A549 (cell line): ENCODE measurements around the gene EVA1C.
"Not testable (repeated sequence)": the region's sequence is repeated elsewhere in the genome, so short reads cannot be mapped to it uniquely, and the experiment has no call there.

Experiments used
- BCL3 ChIP-seq: fragments of >200 bp; sonication (Bioruptor Twin); formaldehyde crosslinking; IDR thresholded peaks from 3 replicates; pipeline ENCODE4 v1.6.1; 2016
- CBX8 ChIP-seq: fragments of 200-600 bp; sonication (generic); IDR thresholded peaks from 2 replicates; pipeline ENCODE4 v1.6.1; 2016
- CTCF ChIP-seq: fragments of >200 bp; sonication (Bioruptor Twin); formaldehyde crosslinking; IDR thresholded peaks from 3 replicates; pipeline ENCODE4 v1.5.1; 2016
- EHF ChIP-seq: fragments of 250-450 bp; sonication (Bioruptor Pico); IDR thresholded peaks from 2 replicates; pipeline ENCODE4 v1.5.0; 2020; ENCODE audit warnings: mild to moderate bottlenecking
- ELK1 ChIP-seq: fragments of 150-350 bp; IDR thresholded peaks from 2 replicates; pipeline ENCODE4 v1.6.1; 2014; ENCODE audit warnings: low read depth, mild to moderate bottlenecking, low read length
- EP300 ChIP-seq, 2 experiments: fragments of >200 bp; sonication (Bioruptor Twin); formaldehyde crosslinking; IDR thresholded peaks; 2 replicates in 1 of 2; 3 replicates in 1 of 2; pipeline ENCODE4 v1.6.1; 2016 to 2017
- MAFK ChIP-seq: fragments of 450-650 bp; IDR thresholded peaks from 2 replicates; pipeline ENCODE4 v1.6.1; 2014; ENCODE audit not compliant: partially characterized antibody
- MYC ChIP-seq: IDR thresholded peaks from 2 replicates; pipeline ENCODE4 v1.6.1; 2012; ENCODE audit warnings: mild to moderate bottlenecking, inconsistent platforms, low read length, improper control_type of control experiment, borderline replicate concordance
- NR3C1 ChIP-seq: fragments of >200 bp; sonication (Bioruptor Twin); formaldehyde crosslinking; IDR thresholded peaks from 3 replicates; pipeline ENCODE4 v1.6.1; 2017
- POLR2A ChIP-seq: IDR thresholded peaks from 2 replicates; pipeline ENCODE4 v1.6.1; 2012; ENCODE audit warnings: mild to moderate bottlenecking, low read length
- RAD21 ChIP-seq, 2 experiments: fragments of >200 bp in 1 of 2; sonication (Bioruptor Twin) in 1 of 2; formaldehyde crosslinking in 1 of 2; IDR thresholded peaks in 1 of 2; conservative IDR thresholded peaks in 1 of 2; 2 replicates in 1 of 2; 3 replicates in 1 of 2; pipeline ENCODE4 v1.6.1; 2012 to 2018; ENCODE audit warnings: inconsistent platforms in 1 of 2
- REST ChIP-seq: fragments of 200-600 bp; sonication (generic); IDR thresholded peaks from 2 replicates; pipeline ENCODE4 v1.6.1; 2016; ENCODE audit warnings: antibody characterized with exemption, mild to moderate bottlenecking, moderate library complexity
- RFX5 ChIP-seq: fragments of 450-650 bp; IDR thresholded peaks from 2 replicates; pipeline ENCODE4 v1.7.1; 2014; ENCODE audit warnings: antibody characterized with exemption, mild to moderate bottlenecking, moderate library complexity
- ZNF302 ChIP-seq: fragments of 250-450 bp; sonication (Bioruptor Pico); IDR thresholded peaks from 2 replicates; pipeline ENCODE4 v1.9.0; 2021; ENCODE audit warnings: inconsistent platforms, mild to moderate bottlenecking, moderate library complexity

- TF ChIP-seq REST; ZNF302; EP300 (IDR thresholded peaks at IDR 0.05); EHF (CRISPR knock-in tag); NR3C1; CTCF; RAD21 (conservative IDR thresholded peaks at IDR 0.05 in 1 of 2, IDR thresholded peaks at IDR 0.05 in 1 of 2); MYC; MAFK; CBX8; POLR2A; RFX5; ELK1; BCL3: not testable (repeated sequence)
These were observed 91.1 kb downstream of the EVA1C start for GRCh38 chr21:32503641-32504040.
